GM20431 (cell line): ENCODE results near the gene XPO6.
"Not testable (repeated sequence)": the region's sequence is repeated elsewhere in the genome, so short reads cannot be mapped to it uniquely, and the experiment has no call there.

Experiments used
- in situ Hi-C: fragments of 300-500 bp; cut with MseI, MboI; formaldehyde crosslinking; loops from one replicate; pipeline ENCODE4 v1.15.0; 2020; ENCODE audit warnings: low sequenced_read_pairs; ENCODE audit not compliant: unreplicated experiment

Gene XPO6

GRCh38 chr16:28211758-28212531 lies at the start of gene XPO6:
Gene XPO6 (minus strand): TSS chr16:28211965. CDS start chr16:28211368, 597 bp downstream.
- in situ Hi-C loops = no loop called here

DNA sequence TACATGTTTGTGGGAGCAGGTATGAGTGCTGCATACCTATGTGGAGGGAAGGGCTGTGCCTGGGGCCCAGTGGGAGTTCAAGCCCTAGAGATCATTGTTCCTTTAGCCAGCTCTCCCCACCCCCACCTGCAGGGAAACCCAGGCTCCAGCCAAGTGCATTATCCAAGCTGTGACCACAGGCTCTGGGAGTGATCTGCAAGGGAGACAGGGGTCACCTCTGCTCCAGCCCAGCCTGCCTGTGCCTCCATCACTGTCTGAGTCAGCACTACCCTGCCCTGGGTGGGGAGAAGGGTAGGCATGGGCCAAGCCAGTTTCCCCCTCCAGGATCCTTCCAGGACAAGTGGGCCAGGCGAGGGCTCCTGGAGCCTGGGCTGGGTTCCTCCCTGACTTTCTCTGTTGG lies 48.4 kb upstream of the XPO6 start:
- in situ Hi-C loops = no loop called here

- in situ Hi-C loops = no loop called here
Observed at GRCh38 chr16:28259781-28260150, 48.0 kb upstream of the XPO6 start.

DNA sequence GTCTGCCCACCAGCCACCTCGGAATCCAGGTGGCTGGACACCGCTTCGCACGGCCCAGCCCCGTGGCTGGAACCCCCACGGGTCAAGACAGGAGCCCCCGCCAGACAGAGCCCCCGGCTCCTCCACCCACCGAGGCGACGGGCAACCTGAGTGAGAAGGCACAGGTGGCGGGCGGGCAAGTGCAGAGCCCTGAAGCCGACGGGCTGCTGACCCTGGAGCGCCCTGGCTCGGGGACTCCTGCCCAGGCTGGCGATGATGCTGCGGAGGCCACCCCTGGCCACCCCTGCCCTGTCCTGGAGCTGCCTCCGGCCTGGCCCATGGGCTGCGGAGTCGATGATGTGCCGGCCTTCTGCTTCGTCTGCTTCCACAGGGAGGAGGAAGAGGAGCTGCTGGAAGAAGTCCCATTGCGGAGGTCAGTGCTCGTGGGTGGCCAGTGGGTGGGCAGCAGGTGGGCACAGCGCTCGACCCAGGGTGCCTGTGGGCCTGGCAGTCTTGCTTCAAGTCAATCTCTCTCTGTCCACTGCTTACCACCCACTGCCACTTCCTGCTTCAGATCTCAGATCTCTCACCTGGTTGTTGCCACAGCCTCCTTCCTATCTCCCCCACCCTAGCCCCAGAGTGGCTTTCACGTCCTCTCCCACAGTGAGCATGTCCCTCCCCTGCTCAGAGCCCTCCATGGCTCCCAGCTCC lies 47.5 kb upstream of the XPO6 start:
- in situ Hi-C loops = no loop called here

GRCh38 chr16:28258567-28258966 lies 46.8 kb upstream of the XPO6 start:
- in situ Hi-C loops = no loop called here

DNA sequence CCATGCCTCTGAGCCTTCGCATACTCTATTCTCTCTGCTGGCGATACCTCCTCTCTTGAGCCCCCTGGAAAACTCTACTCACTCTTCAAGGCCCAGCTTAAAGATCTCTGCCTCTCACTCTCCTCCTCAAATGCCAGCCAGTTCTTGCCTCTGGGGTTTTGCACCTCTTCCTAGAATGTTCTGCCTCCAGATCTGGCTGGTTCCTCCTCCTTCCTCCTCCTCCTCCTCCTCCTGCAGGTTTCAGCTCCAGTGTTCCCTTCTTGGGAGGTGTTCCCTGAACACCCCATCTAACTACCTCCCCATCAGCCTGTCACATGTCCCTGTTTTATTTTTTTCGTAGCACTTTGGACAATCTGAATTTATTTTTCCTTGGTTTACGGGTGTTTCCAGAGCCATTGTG lies 45.5 kb upstream of the XPO6 start:
- in situ Hi-C loops = no loop called here

DNA sequence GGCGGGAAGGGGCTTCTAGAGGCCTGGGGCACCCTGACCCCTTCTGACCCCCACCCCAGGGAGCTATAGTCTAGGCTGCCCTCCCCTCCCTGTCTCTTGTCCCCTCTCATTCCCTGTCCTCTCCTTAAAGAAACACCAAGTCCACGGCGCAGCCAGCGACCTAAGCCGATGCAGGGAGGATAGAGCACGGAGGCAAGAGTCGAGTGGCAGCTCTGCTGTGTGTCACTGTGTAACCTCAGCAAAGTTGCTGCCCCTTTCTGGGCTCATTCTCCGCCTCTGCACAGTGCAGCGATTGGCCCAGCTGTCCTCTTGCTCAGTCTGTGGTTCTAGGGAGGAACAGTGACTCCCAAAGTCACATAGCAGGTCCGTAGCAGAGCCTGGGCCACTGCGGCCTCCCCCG lies 44.1 kb upstream of the XPO6 start:
- in situ Hi-C loops = no loop called here

DNA sequence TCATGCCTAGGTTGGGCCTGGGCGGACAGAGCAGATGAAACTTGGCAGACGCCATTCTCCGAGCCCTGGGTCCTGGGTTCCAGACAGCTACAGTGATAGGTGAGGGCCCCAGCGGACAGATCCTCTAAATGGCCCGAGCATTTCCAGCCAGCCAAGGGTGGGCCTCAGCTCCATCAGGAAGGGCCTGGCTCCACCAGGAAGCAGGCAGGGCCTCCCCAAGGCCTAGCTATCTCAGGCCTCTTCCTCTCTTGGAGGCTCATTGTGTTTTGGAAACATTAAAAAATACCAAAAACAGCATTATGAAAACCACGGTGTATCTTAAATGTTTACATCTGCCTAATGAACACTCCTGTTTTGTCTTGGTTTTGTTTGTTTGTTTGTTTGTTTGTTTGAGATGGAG lies 42.4 kb upstream of the XPO6 start:
- in situ Hi-C loops = no loop called here

DNA sequence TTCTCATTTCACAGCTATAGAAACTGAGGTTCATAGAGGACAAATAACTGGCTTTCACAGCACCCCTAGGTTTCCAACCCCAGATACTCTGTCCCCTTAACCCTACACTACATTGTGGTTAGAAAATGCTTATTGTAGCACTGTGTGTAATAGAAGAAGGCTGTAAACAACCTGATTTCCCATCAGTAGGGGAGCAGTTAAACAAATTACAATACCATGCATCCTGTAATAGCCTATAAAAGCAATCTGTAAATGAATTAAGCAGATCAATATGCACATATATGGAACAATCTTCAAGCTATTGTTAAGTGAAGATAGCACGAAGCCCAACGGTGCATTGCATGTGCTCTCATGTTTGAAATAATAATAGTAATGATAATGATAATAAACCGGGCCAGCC lies 39.2 kb upstream of the XPO6 start:
- in situ Hi-C loops = no loop called here

- in situ Hi-C loops = loop anchor here (25.0 kb wide), 1 partner anchor 287 kb away; no protein-coding TSS in a partner anchor
Observed at GRCh38 chr16:28249483-28249882, 37.7 kb upstream of the XPO6 start.

GRCh38 chr16:28241924-28242323 lies 30.2 kb upstream of the XPO6 start:
- in situ Hi-C loops = loop anchor here (25.0 kb wide), 1 partner anchor 280 kb away; no protein-coding TSS in a partner anchor

- in situ Hi-C loops = loop anchor here (25.0 kb wide), 1 partner anchor 276 kb away; no protein-coding TSS in a partner anchor
Observed at GRCh38 chr16:28237754-28238357, 26.1 kb upstream of the XPO6 start.

- in situ Hi-C loops = loop anchor here (25.0 kb wide), 1 partner anchor 269 kb away; no protein-coding TSS in a partner anchor
Observed at GRCh38 chr16:28231763-28232162, 20.0 kb upstream of the XPO6 start.

DNA sequence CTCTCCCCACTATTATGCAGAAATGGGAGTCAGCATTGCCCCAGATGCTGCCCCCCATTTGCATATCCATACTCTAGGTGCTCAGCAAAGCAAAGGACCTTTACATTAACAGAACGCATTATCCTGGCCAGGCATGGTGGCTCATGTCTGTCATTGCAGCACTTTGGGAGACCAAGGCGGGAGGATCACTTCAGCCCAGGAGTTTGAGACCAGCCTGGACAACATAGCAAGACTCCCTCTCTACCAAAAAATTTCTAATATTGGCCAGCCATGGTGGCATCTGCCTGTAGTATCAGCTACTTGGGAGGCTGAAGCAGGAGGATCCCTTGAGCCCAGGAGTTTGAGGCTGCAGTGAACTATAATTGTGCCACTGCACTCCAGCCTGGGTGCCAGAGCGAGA lies 12.1 kb upstream of the XPO6 start:
- in situ Hi-C loops = not testable (repeated sequence)

- in situ Hi-C loops = not testable (repeated sequence)
Observed at GRCh38 chr16:28219777-28220176, 8.0 kb upstream of the XPO6 start.

DNA sequence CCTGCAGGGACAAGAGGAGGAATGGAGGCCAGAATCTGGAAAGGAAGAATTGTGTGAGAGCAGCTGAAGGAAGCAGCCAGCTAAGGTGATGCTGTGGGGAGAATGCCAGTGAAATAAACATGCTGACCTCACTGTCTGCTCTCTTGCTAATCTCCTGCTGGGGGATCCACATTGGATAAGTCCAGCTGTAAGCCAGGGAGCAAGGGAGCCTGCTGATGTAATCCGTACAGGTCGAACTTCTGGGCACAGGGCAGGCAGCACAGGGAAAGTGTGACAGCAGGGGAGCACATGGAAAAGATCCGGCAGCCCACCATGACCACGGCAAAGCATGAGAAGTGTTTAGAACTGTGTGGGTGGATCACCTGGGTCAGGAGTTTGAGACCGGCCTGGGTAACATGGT lies 7.5 kb upstream of the XPO6 start:
- in situ Hi-C loops = no loop called here

DNA sequence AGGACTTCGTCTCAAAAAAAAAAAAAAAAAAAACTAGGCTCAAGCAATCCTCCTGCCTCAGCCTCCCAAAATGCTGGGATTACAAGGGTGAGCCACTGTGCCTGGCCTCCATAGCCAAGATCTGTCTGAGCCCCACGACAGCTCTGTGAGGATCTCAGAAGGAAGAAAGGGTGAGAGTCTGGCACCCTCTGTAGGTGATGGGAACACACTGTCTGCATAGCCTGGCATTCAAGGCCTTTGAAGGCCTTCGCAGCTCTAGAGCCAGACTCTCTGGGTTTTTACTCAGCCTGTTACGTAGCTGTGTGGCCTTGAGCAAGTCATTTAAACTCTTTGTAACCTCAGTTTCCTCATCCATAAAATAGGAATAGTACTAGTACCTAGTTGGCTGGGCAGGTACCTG lies 6.3 kb upstream of the XPO6 start:
- in situ Hi-C loops = no loop called here

GRCh38 chr16:28217326-28217725 lies 5.6 kb upstream of the XPO6 start:
- in situ Hi-C loops = no loop called here

- in situ Hi-C loops = no loop called here
Observed at GRCh38 chr16:28213396-28213795, 1.6 kb upstream of the XPO6 start.

DNA sequence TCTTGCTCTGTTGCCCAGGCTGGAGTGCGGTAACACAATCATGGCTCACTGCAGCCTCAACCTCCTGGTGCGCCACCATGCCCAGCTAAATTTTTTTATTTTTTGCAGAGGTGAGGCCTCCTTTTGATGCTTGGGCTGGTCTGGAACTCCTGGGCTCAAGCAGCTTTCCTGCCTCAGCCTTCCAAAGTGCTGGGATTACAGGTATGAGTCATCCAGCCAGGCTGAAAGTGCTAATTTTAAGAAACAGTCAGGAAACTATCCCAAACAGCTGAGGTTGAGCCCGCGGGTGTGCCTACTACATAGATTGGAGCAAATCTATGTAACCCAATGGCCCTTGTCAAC lies 738 bp upstream of the XPO6 start:
- in situ Hi-C loops = no loop called here

- in situ Hi-C loops = no loop called here
Observed at GRCh38 chr16:28210979-28211588, 681 bp downstream of the XPO6 start.
